22Rv1 (cell line): Measurements from ENCODE around the gene SAE1.
"Not testable (repeated sequence)": the region's sequence is repeated elsewhere in the genome, so short reads cannot be mapped to it uniquely, and the experiment has no call there.

Source experiments
- H3K27ac ChIP-seq: fragments of 450-650 bp; 2 replicates; pipeline ENCODE4 v1.5.1; 2017
- CTCF ChIP-seq: fragments of 450-650 bp; IDR thresholded peaks from 2 replicates; pipeline ENCODE4 v1.5.1; 2017; ENCODE audit warnings: mild to moderate bottlenecking
- ZFX ChIP-seq: fragments of 450-650 bp; IDR thresholded peaks from 2 replicates; pipeline ENCODE4 v1.6.1; 2017; ENCODE audit warnings: antibody characterized with exemption, borderline replicate concordance

The SAE1 gene

GRCh38 chr19:47098608-47099007, 32.0 kb upstream of the SAE1 start:
- TF ChIP-seq ZFX (no peak), CTCF (no peak)
- peak overlapping the region; percentile 86 for H3K27ac ChIP-seq

GRCh38 chr19:47099576-47100050, 31.0 kb upstream of the SAE1 start:
- H3K27ac ChIP-seq: peak overlapping the region; percentile 86
- TF ChIP-seq CTCF (no peak), ZFX (no peak)

- H3K27ac ChIP-seq: no peak overlapping the region
- TF ChIP-seq ZFX (no peak), CTCF (no peak)
These were observed 30.3 kb upstream of the SAE1 start for GRCh38 chr19:47100290-47100689.

- not testable (repeated sequence) for H3K27ac ChIP-seq
These were observed 29.5 kb upstream of the SAE1 start for GRCh38 chr19:47101116-47101515.

GRCh38 chr19:47102346-47103060, 28.1 kb upstream of the SAE1 start:
- no peak overlapping the region for H3K27ac ChIP-seq

GRCh38 chr19:47104680-47105079, 26.0 kb upstream of the SAE1 start:
- no peak overlapping the region for H3K27ac ChIP-seq
- no peak for TF ChIP-seq ZFX
- no peak for TF ChIP-seq CTCF

More at GRCh38 chr19:47102346-47103060, 28.1 kb upstream of the SAE1 start:
- TF ChIP-seq ZFX (no peak), CTCF (no peak)

GRCh38 chr19:47105874-47106273, 24.8 kb upstream of the SAE1 start:
- TF ChIP-seq ZFX (no peak), CTCF (no peak)
- H3K27ac ChIP-seq: peak overlapping the region; percentile 100; the same call in 1 of the 2 replicates

- H3K27ac ChIP-seq: peak overlapping the region; percentile 100
- no peak for TF ChIP-seq ZFX
- TF ChIP-seq CTCF: no peak
These were observed 23.8 kb upstream of the SAE1 start for GRCh38 chr19:47106821-47107201.
